A549 (cell line): ENCODE results near the gene DDX27.

ENCODE experiments used
- CEBPB ChIP-seq, 2 experiments: fragments of >200 bp in 1 of 2; sonication (Bioruptor Twin) in 1 of 2; formaldehyde crosslinking in 1 of 2; IDR thresholded peaks; 2 replicates each; pipeline ENCODE4 v1.6.1; 2012 to 2016
- CTCF ChIP-seq: fragments of >200 bp; sonication (Bioruptor Twin); formaldehyde crosslinking; IDR thresholded peaks from 3 replicates; pipeline ENCODE4 v1.5.1; 2016
- EP300 ChIP-seq, 2 experiments: fragments of >200 bp; sonication (Bioruptor Twin); formaldehyde crosslinking; IDR thresholded peaks; 2 replicates in 1 of 2; 3 replicates in 1 of 2; pipeline ENCODE4 v1.6.1; 2016 to 2017
- POLR2A ChIP-seq: IDR thresholded peaks from 2 replicates; pipeline ENCODE4 v1.6.1; 2012; ENCODE audit warnings: mild to moderate bottlenecking, low read length
- REST ChIP-seq: fragments of 200-600 bp; sonication (generic); IDR thresholded peaks from 2 replicates; pipeline ENCODE4 v1.6.1; 2016; ENCODE audit warnings: antibody characterized with exemption, mild to moderate bottlenecking, moderate library complexity
- RFX5 ChIP-seq: fragments of 450-650 bp; IDR thresholded peaks from 2 replicates; pipeline ENCODE4 v1.7.1; 2014; ENCODE audit warnings: antibody characterized with exemption, mild to moderate bottlenecking, moderate library complexity
- RNF2 ChIP-seq: fragments of 200-600 bp; sonication (generic); IDR thresholded peaks from 2 replicates; pipeline ENCODE4 v1.6.1; 2016; ENCODE audit warnings: low read depth, mild to moderate bottlenecking, antibody characterized with exemption, moderate library complexity, borderline replicate concordance
- SREBF2 ChIP-seq: fragments of 450-650 bp; IDR thresholded peaks from 2 replicates; pipeline ENCODE4 v1.6.1; 2014; ENCODE audit warnings: mild to moderate bottlenecking, moderate library complexity
- ZNF302 ChIP-seq: fragments of 250-450 bp; sonication (Bioruptor Pico); IDR thresholded peaks from 2 replicates; pipeline ENCODE4 v1.9.0; 2021; ENCODE audit warnings: inconsistent platforms, mild to moderate bottlenecking, moderate library complexity
- ZSCAN20 ChIP-seq: fragments of 250-450 bp; sonication (Bioruptor Pico); IDR thresholded peaks from 2 replicates; pipeline ENCODE4 v1.8.0; 2022; ENCODE audit warnings: mild to moderate bottlenecking, moderate library complexity
- TF ChIP-seq, protein P1 (sequence below): fragments of >200 bp; sonication (Bioruptor Twin); formaldehyde crosslinking; IDR thresholded peaks from 3 replicates; pipeline ENCODE4 v1.6.1; 2016

GRCh38 chr20:49285813-49286494 lies 66.7 kb downstream of the DDX27 start:
- TF ChIP-seq, protein P1, sequence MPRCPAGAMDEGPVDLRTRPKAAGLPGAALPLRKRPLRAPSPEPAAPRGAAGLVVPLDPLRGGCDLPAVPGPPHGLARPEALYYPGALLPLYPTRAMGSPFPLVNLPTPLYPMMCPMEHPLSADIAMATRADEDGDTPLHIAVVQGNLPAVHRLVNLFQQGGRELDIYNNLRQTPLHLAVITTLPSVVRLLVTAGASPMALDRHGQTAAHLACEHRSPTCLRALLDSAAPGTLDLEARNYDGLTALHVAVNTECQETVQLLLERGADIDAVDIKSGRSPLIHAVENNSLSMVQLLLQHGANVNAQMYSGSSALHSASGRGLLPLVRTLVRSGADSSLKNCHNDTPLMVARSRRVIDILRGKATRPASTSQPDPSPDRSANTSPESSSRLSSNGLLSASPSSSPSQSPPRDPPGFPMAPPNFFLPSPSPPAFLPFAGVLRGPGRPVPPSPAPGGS, result no peak
- no peak for TF ChIP-seq CTCF
- no peak for TF ChIP-seq REST
- TF ChIP-seq RNF2, result no peak
- TF ChIP-seq ZNF302 (CRISPR knock-in tag), result no peak
- TF ChIP-seq SREBF2, result no peak
- TF ChIP-seq EP300 (IDR thresholded peaks at IDR 0.05), result no peak
- no peak for TF ChIP-seq ZSCAN20 (CRISPR knock-in tag)
- no peak for TF ChIP-seq CEBPB (IDR thresholded peaks at IDR 0.05)
- TF ChIP-seq RFX5, result no peak
- TF ChIP-seq POLR2A, result no peak
